Measurements from ENCODE around the gene SERPIND1.

SERPIND1 gene

GRCh38 chr22:20756846-20757245 is 17.1 kb upstream of the SERPIND1 start:
- ATAC-seq: no peak
- TF ChIP-seq SNAI2 (CRISPR knock-in tag; IDR thresholded peaks at IDR 0.05) (no peak), POU6F1 (CRISPR knock-in tag; IDR thresholded peaks at IDR 0.05; ENCODE audit: borderline replicate concordance, low read depth) (no peak), ISL1 (CRISPR knock-in tag; IDR thresholded peaks at IDR 0.05) (no peak), CSDC2 (CRISPR knock-in tag; IDR thresholded peaks at IDR 0.05) (no peak), ZNF8 (CRISPR knock-in tag; IDR thresholded peaks at IDR 0.05) (no peak), TOX (CRISPR knock-in tag; IDR thresholded peaks at IDR 0.05; ENCODE audit: borderline replicate concordance) (no peak), OSR1 (CRISPR knock-in tag; IDR thresholded peaks at IDR 0.05) (no peak), TSHZ2 (CRISPR knock-in tag; IDR thresholded peaks at IDR 0.05) (no peak), ZNF565 (CRISPR knock-in tag; conservative IDR thresholded peaks at IDR 0.05; ENCODE audit: low read depth) (no peak), PATZ1 (CRISPR knock-in tag; IDR thresholded peaks at IDR 0.05; ENCODE audit: borderline replicate concordance) (no peak), ARNTL (CRISPR knock-in tag; IDR thresholded peaks at IDR 0.05; ENCODE audit: borderline replicate concordance, low read depth) (no peak), BACH2 (CRISPR knock-in tag; IDR thresholded peaks at IDR 0.05; ENCODE audit: borderline replicate concordance) (no peak), GLIS3 (CRISPR knock-in tag; IDR thresholded peaks at IDR 0.05) (no peak), PPARA (CRISPR knock-in tag; IDR thresholded peaks at IDR 0.05; ENCODE audit: borderline replicate concordance) (no peak), CSRNP3 (CRISPR knock-in tag; IDR thresholded peaks at IDR 0.05) (no peak), ZFP3 (CRISPR knock-in tag; IDR thresholded peaks at IDR 0.05) (no peak)

- TF ChIP-seq ZFP3 (CRISPR knock-in tag; IDR thresholded peaks at IDR 0.05) (no peak), GLIS3 (CRISPR knock-in tag; IDR thresholded peaks at IDR 0.05) (no peak), ARNTL (CRISPR knock-in tag; IDR thresholded peaks at IDR 0.05; ENCODE audit: borderline replicate concordance, low read depth) (no peak), BACH2 (CRISPR knock-in tag; IDR thresholded peaks at IDR 0.05; ENCODE audit: borderline replicate concordance) (no peak), CSDC2 (CRISPR knock-in tag; IDR thresholded peaks at IDR 0.05) (no peak), ZNF8 (CRISPR knock-in tag; IDR thresholded peaks at IDR 0.05) (no peak), ZNF565 (CRISPR knock-in tag; conservative IDR thresholded peaks at IDR 0.05; ENCODE audit: low read depth) (no peak), ESRRG (CRISPR knock-in tag; IDR thresholded peaks at IDR 0.05) (no peak), CREB5 (CRISPR knock-in tag; IDR thresholded peaks at IDR 0.05; ENCODE audit: low read depth) (no peak)
- peak; percentile 26; the same call in 2 of the 3 replicates for ATAC-seq
Measured at GRCh38 chr22:20758688-20759087, 15.2 kb upstream of the SERPIND1 start.

GRCh38 chr22:20760084-20760483 is 13.8 kb upstream of the SERPIND1 start:
- ATAC-seq: no peak
- no peak for TF ChIP-seq PPARA (CRISPR knock-in tag; IDR thresholded peaks at IDR 0.05; ENCODE audit: borderline replicate concordance)
- TF ChIP-seq POU6F1 (CRISPR knock-in tag; IDR thresholded peaks at IDR 0.05; ENCODE audit: borderline replicate concordance, low read depth): no peak
- TF ChIP-seq BACH2 (CRISPR knock-in tag; IDR thresholded peaks at IDR 0.05; ENCODE audit: borderline replicate concordance): no peak
- no peak for TF ChIP-seq CREB5 (CRISPR knock-in tag; IDR thresholded peaks at IDR 0.05; ENCODE audit: low read depth)
- no peak for TF ChIP-seq TCF4 (CRISPR knock-in tag; IDR thresholded peaks at IDR 0.05; ENCODE audit: borderline replicate concordance)
- no peak for TF ChIP-seq ARNTL (CRISPR knock-in tag; IDR thresholded peaks at IDR 0.05; ENCODE audit: borderline replicate concordance, low read depth)
- TF ChIP-seq ZFP30 (CRISPR knock-in tag; IDR thresholded peaks at IDR 0.05): no peak
- TF ChIP-seq SNAI2 (CRISPR knock-in tag; IDR thresholded peaks at IDR 0.05): no peak
- no peak for TF ChIP-seq ZNF70 (CRISPR knock-in tag; IDR thresholded peaks at IDR 0.05)
- TF ChIP-seq CSDC2 (CRISPR knock-in tag; IDR thresholded peaks at IDR 0.05): no peak
- no peak for TF ChIP-seq OSR1 (CRISPR knock-in tag; IDR thresholded peaks at IDR 0.05)
- no peak for TF ChIP-seq ESRRG (CRISPR knock-in tag; IDR thresholded peaks at IDR 0.05)
- TF ChIP-seq ISL1 (CRISPR knock-in tag; IDR thresholded peaks at IDR 0.05): no peak
- no peak for TF ChIP-seq TOX (CRISPR knock-in tag; IDR thresholded peaks at IDR 0.05; ENCODE audit: borderline replicate concordance)
- TF ChIP-seq ZNF8 (CRISPR knock-in tag; IDR thresholded peaks at IDR 0.05): no peak
- TF ChIP-seq GLIS3 (CRISPR knock-in tag; IDR thresholded peaks at IDR 0.05): no peak
- no peak for TF ChIP-seq ZC3H10 (CRISPR knock-in tag; IDR thresholded peaks at IDR 0.05)
- no peak for TF ChIP-seq ZNF565 (CRISPR knock-in tag; conservative IDR thresholded peaks at IDR 0.05; ENCODE audit: low read depth)
